PFSK-1 (cell line): ENCODE data around the gene KCNJ16.

Experiments
- FOXP2 ChIP-seq: optimal IDR thresholded peaks from 2 replicates; pipeline ENCODE3; 2011; ENCODE audit warnings: borderline replicate concordance, control low read depth, inconsistent platforms; ENCODE audit not compliant: insufficient read depth; ENCODE audit errors: extremely low read length, extremely low read depth
- POLR2AphosphoS5 ChIP-seq: IDR thresholded peaks from 2 replicates; pipeline ENCODE4 v1.6.1; 2012; ENCODE audit warnings: low read depth, mild to moderate bottlenecking, control low read depth, low read length, moderate library complexity
- REST ChIP-seq, 2 experiments: IDR thresholded peaks; 2 replicates each; pipeline versions ENCODE4 v1.6.1 to v1.8.0; 2011 to 2012; ENCODE audit warnings: low read depth in 2 of 2, low read length in 2 of 2, control low read depth in 1 of 2, inconsistent platforms in 1 of 2, mild to moderate bottlenecking in 1 of 2, moderate library complexity in 1 of 2; ENCODE audit not compliant: insufficient read depth in 1 of 2
- SIN3A ChIP-seq: IDR thresholded peaks from 2 replicates; pipeline ENCODE4 v1.6.1; 2012; ENCODE audit warnings: mild to moderate bottlenecking, low read length, moderate library complexity, borderline replicate concordance; ENCODE audit not compliant: insufficient read depth
- TAF1 ChIP-seq: IDR thresholded peaks from 2 replicates; pipeline ENCODE4 v1.6.1; 2012; ENCODE audit warnings: low read length, control low read depth, borderline replicate concordance; ENCODE audit not compliant: insufficient read depth

GRCh38 chr17:70110443-70110880 is 35.4 kb downstream of the KCNJ16 start:
- TF ChIP-seq REST (IDR thresholded peaks at IDR 0.05; ENCODE audit: insufficient read depth in 1 of 2, low read depth in 2 of 2, low read length in 2 of 2) (peak in 1 of 2 experiments; percentile 60; a peak in 1 of 4 replicates), FOXP2 (peak; percentile 68), TAF1 (no peak), POLR2AphosphoS5 (no peak), SIN3A (no peak)
